PC-9 (cell line): Measurements from ENCODE around the gene SNX13.

Experiments
- EZH2 ChIP-seq: fragments of 200-600 bp; sonication (generic); IDR thresholded peaks from 2 replicates; pipeline ENCODE4 v1.8.0; 2017; ENCODE audit warnings: antibody characterized with exemption, low read depth
- TF ChIP-seq, protein P1 (sequence below): fragments of 200-600 bp; sonication (generic); conservative IDR thresholded peaks from 2 replicates; pipeline ENCODE4 v1.6.1; 2017; ENCODE audit warnings: mixed run types, antibody characterized with exemption, mild to moderate bottlenecking, moderate library complexity

DNA sequence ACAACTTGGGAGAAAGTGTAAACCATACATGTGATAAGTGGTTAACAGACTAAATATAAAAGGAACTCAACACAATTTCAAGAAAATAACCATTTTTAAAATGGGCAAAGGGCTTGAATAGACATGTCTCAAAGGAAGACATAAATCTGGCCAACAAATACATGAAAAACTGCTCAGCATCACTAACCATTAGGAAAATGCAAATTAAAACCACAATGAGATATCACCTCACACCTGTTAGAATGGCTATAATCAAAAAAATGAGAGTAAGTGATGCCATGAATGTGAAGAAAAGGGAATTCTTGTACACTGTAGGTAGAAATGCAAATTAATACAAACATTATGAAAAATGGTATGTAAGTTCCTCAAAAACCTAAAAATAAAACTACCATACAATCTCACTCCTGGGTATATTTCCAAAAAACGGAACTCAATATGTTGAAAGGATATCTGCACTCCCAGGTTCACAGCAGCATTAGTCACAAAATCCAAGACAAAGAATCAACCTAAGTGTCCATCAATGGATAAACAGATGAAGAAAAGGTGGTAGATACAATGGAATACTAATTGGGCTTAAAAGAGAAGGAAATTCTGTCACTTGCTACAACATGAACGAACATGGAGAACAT is 5.6 kb downstream of the SNX13 start:
- TF ChIP-seq, protein P1, sequence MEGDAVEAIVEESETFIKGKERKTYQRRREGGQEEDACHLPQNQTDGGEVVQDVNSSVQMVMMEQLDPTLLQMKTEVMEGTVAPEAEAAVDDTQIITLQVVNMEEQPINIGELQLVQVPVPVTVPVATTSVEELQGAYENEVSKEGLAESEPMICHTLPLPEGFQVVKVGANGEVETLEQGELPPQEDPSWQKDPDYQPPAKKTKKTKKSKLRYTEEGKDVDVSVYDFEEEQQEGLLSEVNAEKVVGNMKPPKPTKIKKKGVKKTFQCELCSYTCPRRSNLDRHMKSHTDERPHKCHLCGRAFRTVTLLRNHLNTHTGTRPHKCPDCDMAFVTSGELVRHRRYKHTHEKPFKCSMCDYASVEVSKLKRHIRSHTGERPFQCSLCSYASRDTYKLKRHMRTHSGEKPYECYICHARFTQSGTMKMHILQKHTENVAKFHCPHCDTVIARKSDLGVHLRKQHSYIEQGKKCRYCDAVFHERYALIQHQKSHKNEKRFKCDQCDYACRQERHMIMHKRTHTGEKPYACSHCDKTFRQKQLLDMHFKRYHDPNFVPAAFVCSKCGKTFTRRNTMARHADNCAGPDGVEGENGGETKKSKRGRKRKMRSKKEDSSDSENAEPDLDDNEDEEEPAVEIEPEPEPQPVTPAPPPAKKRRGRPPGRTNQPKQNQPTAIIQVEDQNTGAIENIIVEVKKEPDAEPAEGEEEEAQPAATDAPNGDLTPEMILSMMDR: no peak
- no peak for TF ChIP-seq EZH2
